Kidney capillary endothelial cell (primary cell): ENCODE data around the gene RNF182.
A peak's percentile ranks its signal among the peaks of the same experiment; 100 is the strongest.

Experiments
- DNase-seq: peaks from one replicate; pipeline ENCODE4 v3.0.0-alpha.2; 2018; ENCODE audit warnings: low spot score

Gene RNF182

GRCh38 chr6:13917141-13917540 lies 7.6 kb upstream of the RNF182 start:
- no peak for DNase-seq

GRCh38 chr6:13918686-13919250 lies 6.0 kb upstream of the RNF182 start:
- DNase-seq: no peak

GRCh38 chr6:13919861-13920260 lies 4.9 kb upstream of the RNF182 start:
- no peak for DNase-seq

- no peak for DNase-seq
These were observed 4.2 kb upstream of the RNF182 start for GRCh38 chr6:13920552-13920951.

- DNase-seq: no peak
These were observed 2.0 kb upstream of the RNF182 start for GRCh38 chr6:13922750-13923149.

- peak; percentile 55 for DNase-seq
These were observed 1.1 kb upstream of the RNF182 start for GRCh38 chr6:13923527-13924145.

GRCh38 chr6:13924146-13924948 lies 405 bp upstream of the RNF182 start:
- DNase-seq: no peak

- no peak for DNase-seq
These were observed 1.6 kb downstream of the RNF182 start for GRCh38 chr6:13926378-13926777.

- DNase-seq: no peak
These were observed 2.5 kb downstream of the RNF182 start for GRCh38 chr6:13927203-13927602.

- DNase-seq: no peak
These were observed 4.4 kb downstream of the RNF182 start for GRCh38 chr6:13929196-13929595.

GRCh38 chr6:13931797-13932402 lies 7.1 kb downstream of the RNF182 start:
- DNase-seq: no peak

GRCh38 chr6:13932785-13933184 lies 8.0 kb downstream of the RNF182 start:
- no peak for DNase-seq

GRCh38 chr6:13934721-13935120 lies 10.0 kb downstream of the RNF182 start:
- DNase-seq: no peak

GRCh38 chr6:13935190-13935880 lies 10.6 kb downstream of the RNF182 start:
- no peak for DNase-seq

GRCh38 chr6:13935881-13936261 lies 11.1 kb downstream of the RNF182 start:
- DNase-seq: peak; percentile 74

GRCh38 chr6:13941902-13942301 lies 17.1 kb downstream of the RNF182 start:
- no peak for DNase-seq

- no peak for DNase-seq
These were observed 19.2 kb downstream of the RNF182 start for GRCh38 chr6:13943943-13944342.

GRCh38 chr6:13946506-13946905 lies 21.8 kb downstream of the RNF182 start:
- no peak for DNase-seq

- no peak for DNase-seq
These were observed 22.9 kb downstream of the RNF182 start for GRCh38 chr6:13947611-13948178.

- DNase-seq: no peak
These were observed 27.3 kb downstream of the RNF182 start for GRCh38 chr6:13952101-13952500.

GRCh38 chr6:13953061-13953705 lies 28.4 kb downstream of the RNF182 start:
- peak; percentile 32 for DNase-seq
